HEK293 (cell line): ENCODE data around the gene HDDC2.

Experiments
- CTCF ChIA-PET: fragments of 350-600 bp; formaldehyde crosslinking; extraction: SDS; loops from one replicate; lab custom pipeline; 2021; ENCODE audit warnings: antibody characterized with exemption; lab: Yijun Ruan, JAX
- POLR2A ChIA-PET: fragments of 300-600 bp; formaldehyde crosslinking; extraction: SDS; loops from one replicate; lab custom pipeline; 2020; ENCODE audit warnings: antibody characterized with exemption, inconsistent platforms; lab: Yijun Ruan, JAX
- H3K27ac ChIP-seq: fragments of 200-500 bp; sonication (Bioruptor generic); 2 replicates; pipeline ENCODE4 v1.5.1; 2014; ENCODE audit warnings: low read depth, low read length, control low read depth, inconsistent platforms; ENCODE audit errors: extremely low read depth
- H3K36me3 ChIP-seq, 2 experiments: fragments of 200-500 bp in 1 of 2; sonication (Bioruptor generic) in 1 of 2; 1 replicate in 1 of 2; 2 replicates in 1 of 2; pipeline ENCODE4 v1.5.1; 2014 to 2017; ENCODE audit warnings: inconsistent platforms in 2 of 2, low read length in 2 of 2; ENCODE audit not compliant: control insufficient read depth in 2 of 2, insufficient read depth in 1 of 2
- H3K4me1 ChIP-seq: fragments of 200-500 bp; sonication (Bioruptor generic); 2 replicates; pipeline ENCODE4 v1.5.1; 2014; ENCODE audit warnings: mild to moderate bottlenecking, low read length, inconsistent platforms; ENCODE audit not compliant: control insufficient read depth, insufficient read depth
- H3K4me3 ChIP-seq: 2 replicates; pipeline ENCODE4 v1.5.1; 2011; ENCODE audit warnings: low read depth, mild to moderate bottlenecking, control low read depth, low read length, moderate library complexity
- H3K9me3 ChIP-seq: fragments of 200-500 bp; sonication (Bioruptor generic); 2 replicates; pipeline ENCODE4 v1.5.1; 2014; ENCODE audit warnings: low read depth, low read length, inconsistent platforms; ENCODE audit not compliant: control insufficient read depth, insufficient read depth
- HOXC10 ChIP-seq: sonication (generic); formaldehyde crosslinking; IDR thresholded peaks from 2 replicates; pipeline ENCODE4 v1.8.1; 2023; ENCODE audit warnings: mild to moderate bottlenecking, missing genetic modification reagents
- MEIS1 ChIP-seq: sonication (generic); formaldehyde crosslinking; IDR thresholded peaks from 2 replicates; pipeline ENCODE4 v1.8.1; 2022; ENCODE audit warnings: missing genetic modification reagents, mild to moderate bottlenecking, borderline replicate concordance
- SCRT1 ChIP-seq: fragments of 450-650 bp; formaldehyde crosslinking; IDR thresholded peaks from 2 replicates; pipeline ENCODE4 v1.5.1; 2016; ENCODE audit warnings: missing biosample characterization, missing genetic modification characterization, borderline replicate concordance
- TRIM28 ChIP-seq: IDR thresholded peaks from 2 replicates; pipeline ENCODE4 v1.6.1; 2011; ENCODE audit warnings: low read length, control low read depth, borderline replicate concordance
- YY1 ChIP-seq: fragments of 450-650 bp; formaldehyde crosslinking; IDR thresholded peaks from 2 replicates; pipeline ENCODE4 v1.5.1; 2018; ENCODE audit warnings: missing biosample characterization, missing genetic modification characterization
- ZBTB20 ChIP-seq: fragments of 450-650 bp; formaldehyde crosslinking; IDR thresholded peaks from 2 replicates; pipeline ENCODE4 v1.5.1; 2016; ENCODE audit warnings: missing biosample characterization, missing genetic modification characterization
- ZBTB8A ChIP-seq: fragments of 450-650 bp; formaldehyde crosslinking; IDR thresholded peaks from 2 replicates; pipeline ENCODE4 v1.5.1; 2016; ENCODE audit warnings: missing biosample characterization, missing genetic modification characterization
- ZFP41 ChIP-seq: fragments of 450-650 bp; formaldehyde crosslinking; IDR thresholded peaks from 2 replicates; pipeline ENCODE4 v1.5.1; 2016; ENCODE audit warnings: missing biosample characterization, missing genetic modification characterization, borderline replicate concordance
- ZIC2 ChIP-seq: fragments of 450-650 bp; formaldehyde crosslinking; IDR thresholded peaks from 2 replicates; pipeline ENCODE4 v1.5.1; 2016; ENCODE audit warnings: missing biosample characterization, missing genetic modification characterization
- ZNF248 ChIP-seq: fragments of 450-650 bp; formaldehyde crosslinking; IDR thresholded peaks from 2 replicates; pipeline ENCODE4 v1.5.1; 2017; ENCODE audit warnings: missing biosample characterization, missing genetic modification characterization
- ZNF280D ChIP-seq: fragments of 450-650 bp; formaldehyde crosslinking; IDR thresholded peaks from 2 replicates; pipeline ENCODE4 v1.5.1; 2016; ENCODE audit warnings: missing biosample characterization, missing genetic modification characterization
- ZNF292 ChIP-seq: fragments of 450-650 bp; formaldehyde crosslinking; IDR thresholded peaks from 2 replicates; pipeline ENCODE4 v1.5.1; 2016; ENCODE audit warnings: low read depth, missing biosample characterization, missing genetic modification characterization, borderline replicate concordance
- ZNF335 ChIP-seq: fragments of 450-650 bp; formaldehyde crosslinking; conservative IDR thresholded peaks from 2 replicates; pipeline ENCODE4 v1.5.1; 2016; ENCODE audit warnings: missing biosample characterization, missing genetic modification characterization
- ZNF426 ChIP-seq: fragments of 450-650 bp; formaldehyde crosslinking; IDR thresholded peaks from 2 replicates; pipeline ENCODE4 v1.5.1; 2017; ENCODE audit warnings: missing biosample characterization, missing genetic modification characterization, mild to moderate bottlenecking, inconsistent platforms, moderate library complexity
- ZNF473 ChIP-seq: fragments of 450-650 bp; formaldehyde crosslinking; IDR thresholded peaks from 2 replicates; pipeline ENCODE4 v1.5.1; 2017; ENCODE audit warnings: missing biosample characterization, missing genetic modification characterization
- ZNF501 ChIP-seq: fragments of 450-650 bp; formaldehyde crosslinking; IDR thresholded peaks from 2 replicates; pipeline ENCODE4 v1.5.1; 2016; ENCODE audit warnings: missing biosample characterization, missing genetic modification characterization
- ZNF585B ChIP-seq: fragments of 450-650 bp; formaldehyde crosslinking; IDR thresholded peaks from 2 replicates; pipeline ENCODE4 v1.5.1; 2016; ENCODE audit warnings: missing biosample characterization, missing genetic modification characterization
- ZNF621 ChIP-seq: fragments of 450-650 bp; formaldehyde crosslinking; IDR thresholded peaks from 2 replicates; pipeline ENCODE4 v1.5.1; 2017; ENCODE audit warnings: missing biosample characterization, missing genetic modification characterization
- ZNF626 ChIP-seq: fragments of 450-650 bp; sonication (Bioruptor Pico); formaldehyde crosslinking; IDR thresholded peaks from 2 replicates; pipeline ENCODE4 v1.5.1; 2018; ENCODE audit warnings: missing biosample characterization, missing genetic modification characterization, inconsistent platforms
- ZNF777 ChIP-seq: fragments of 450-650 bp; formaldehyde crosslinking; IDR thresholded peaks from 2 replicates; pipeline ENCODE4 v1.5.1; 2017; ENCODE audit warnings: missing biosample characterization, missing genetic modification characterization, borderline replicate concordance
- TF ChIP-seq, protein P1 (sequence below): fragments of 450-650 bp; formaldehyde crosslinking; IDR thresholded peaks from 2 replicates; pipeline ENCODE4 v1.5.1; 2016; ENCODE audit warnings: missing biosample characterization, missing genetic modification characterization
- TF ChIP-seq, protein P2 (sequence below): fragments of 450-650 bp; formaldehyde crosslinking; IDR thresholded peaks from 2 replicates; pipeline ENCODE4 v1.5.1; 2016; ENCODE audit warnings: missing biosample characterization, missing genetic modification characterization
- TF ChIP-seq, protein P3 (sequence below): fragments of 450-650 bp; formaldehyde crosslinking; IDR thresholded peaks from 2 replicates; pipeline ENCODE4 v1.5.1; 2016; ENCODE audit warnings: missing biosample characterization, missing genetic modification characterization, low read depth

HDDC2 gene

DNA sequence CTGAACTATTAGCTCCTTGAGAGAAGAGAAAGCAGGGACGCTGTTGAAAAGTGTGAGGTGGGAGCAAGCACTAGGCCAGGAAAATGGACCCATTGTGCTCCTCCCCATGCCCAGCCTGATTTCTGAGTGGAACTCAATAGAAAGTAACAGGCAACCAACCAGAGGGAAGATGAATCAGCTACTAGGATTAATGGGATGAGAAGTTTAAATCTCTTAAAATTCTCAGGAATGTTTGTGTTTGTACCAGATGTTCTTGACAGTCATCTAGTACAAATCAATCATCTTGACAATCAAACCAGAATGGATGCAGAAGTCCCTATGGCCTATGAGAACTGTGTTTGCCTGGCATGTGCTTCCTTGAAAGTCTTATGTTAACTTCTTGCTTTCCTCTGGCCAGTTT, 48.9 kb downstream of the HDDC2 start:
- Histone ChIP-seq H3K4me3 (no peak overlapping the region), H3K9me3 (no peaks in the 10 kb centered on the region), H3K36me3 (no peaks in the 10 kb centered on the region), H3K4me1 (0 out of 2 replicates have a peak, but pooled peaks cover 2% of the 10 kb centered on the region), H3K27ac (no peak overlapping the region)
- ChIA-PET POLR2A (no interaction called here), CTCF (no interaction called here)
- no peak for TF ChIP-seq HOXC10 (CRISPR knock-in tag)
- peak; percentile 25; the same call in 1 of the 2 replicates for TF ChIP-seq MEIS1 (CRISPR knock-in tag)

- Histone ChIP-seq H3K36me3 (no peaks in the 10 kb centered on the region), H3K4me3 (no peak overlapping the region), H3K9me3 (no peaks in the 10 kb centered on the region), H3K4me1 (0 out of 2 replicates have a peak, but pooled peaks cover 2% of the 10 kb centered on the region), H3K27ac (no peak overlapping the region)
- ChIA-PET CTCF (interaction anchor here (0.7 to 1.8 kb wide), 3 partner anchors 35 to 241 kb away, joined by 3 to 7 read pairs (median 3); no protein-coding TSS in a partner anchor), POLR2A (no interaction called here)
- TF ChIP-seq YY1 (no peak), ZNF248 (tag by site-specific recombination) (no peak), ZNF777 (tag by site-specific recombination) (no peak), ZIC2 (tag by site-specific recombination) (no peak), ZNF501 (tag by site-specific recombination) (no peak), ZNF585B (no peak), ZNF473 (tag by site-specific recombination) (no peak), ZNF621 (tag by site-specific recombination) (no peak), ZNF426 (tag by site-specific recombination) (no peak), TRIM28 (peak; percentile 36; the same call in 1 of the 2 replicates), ZNF335 (0 out of 2 replicates have a peak, but pooled peaks have one; percentile 27), ZNF280D (no peak), ZNF292 (tag by site-specific recombination) (no peak), ZBTB8A (no peak), ZFP41 (tag by site-specific recombination) (no peak), ZNF626 (no peak), SCRT1 (tag by site-specific recombination) (no peak), ZBTB20 (tag by site-specific recombination) (no peak)
- TF ChIP-seq, protein P1, sequence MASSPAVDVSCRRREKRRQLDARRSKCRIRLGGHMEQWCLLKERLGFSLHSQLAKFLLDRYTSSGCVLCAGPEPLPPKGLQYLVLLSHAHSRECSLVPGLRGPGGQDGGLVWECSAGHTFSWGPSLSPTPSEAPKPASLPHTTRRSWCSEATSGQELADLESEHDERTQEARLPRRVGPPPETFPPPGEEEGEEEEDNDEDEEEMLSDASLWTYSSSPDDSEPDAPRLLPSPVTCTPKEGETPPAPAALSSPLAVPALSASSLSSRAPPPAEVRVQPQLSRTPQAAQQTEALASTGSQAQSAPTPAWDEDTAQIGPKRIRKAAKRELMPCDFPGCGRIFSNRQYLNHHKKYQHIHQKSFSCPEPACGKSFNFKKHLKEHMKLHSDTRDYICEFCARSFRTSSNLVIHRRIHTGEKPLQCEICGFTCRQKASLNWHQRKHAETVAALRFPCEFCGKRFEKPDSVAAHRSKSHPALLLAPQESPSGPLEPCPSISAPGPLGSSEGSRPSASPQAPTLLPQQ (tag by site-specific recombination), result no peak
- TF ChIP-seq, protein P2, sequence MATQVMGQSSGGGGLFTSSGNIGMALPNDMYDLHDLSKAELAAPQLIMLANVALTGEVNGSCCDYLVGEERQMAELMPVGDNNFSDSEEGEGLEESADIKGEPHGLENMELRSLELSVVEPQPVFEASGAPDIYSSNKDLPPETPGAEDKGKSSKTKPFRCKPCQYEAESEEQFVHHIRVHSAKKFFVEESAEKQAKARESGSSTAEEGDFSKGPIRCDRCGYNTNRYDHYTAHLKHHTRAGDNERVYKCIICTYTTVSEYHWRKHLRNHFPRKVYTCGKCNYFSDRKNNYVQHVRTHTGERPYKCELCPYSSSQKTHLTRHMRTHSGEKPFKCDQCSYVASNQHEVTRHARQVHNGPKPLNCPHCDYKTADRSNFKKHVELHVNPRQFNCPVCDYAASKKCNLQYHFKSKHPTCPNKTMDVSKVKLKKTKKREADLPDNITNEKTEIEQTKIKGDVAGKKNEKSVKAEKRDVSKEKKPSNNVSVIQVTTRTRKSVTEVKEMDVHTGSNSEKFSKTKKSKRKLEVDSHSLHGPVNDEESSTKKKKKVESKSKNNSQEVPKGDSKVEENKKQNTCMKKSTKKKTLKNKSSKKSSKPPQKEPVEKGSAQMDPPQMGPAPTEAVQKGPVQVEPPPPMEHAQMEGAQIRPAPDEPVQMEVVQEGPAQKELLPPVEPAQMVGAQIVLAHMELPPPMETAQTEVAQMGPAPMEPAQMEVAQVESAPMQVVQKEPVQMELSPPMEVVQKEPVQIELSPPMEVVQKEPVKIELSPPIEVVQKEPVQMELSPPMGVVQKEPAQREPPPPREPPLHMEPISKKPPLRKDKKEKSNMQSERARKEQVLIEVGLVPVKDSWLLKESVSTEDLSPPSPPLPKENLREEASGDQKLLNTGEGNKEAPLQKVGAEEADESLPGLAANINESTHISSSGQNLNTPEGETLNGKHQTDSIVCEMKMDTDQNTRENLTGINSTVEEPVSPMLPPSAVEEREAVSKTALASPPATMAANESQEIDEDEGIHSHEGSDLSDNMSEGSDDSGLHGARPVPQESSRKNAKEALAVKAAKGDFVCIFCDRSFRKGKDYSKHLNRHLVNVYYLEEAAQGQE (tag by site-specific recombination), result no peak
- TF ChIP-seq, protein P3, sequence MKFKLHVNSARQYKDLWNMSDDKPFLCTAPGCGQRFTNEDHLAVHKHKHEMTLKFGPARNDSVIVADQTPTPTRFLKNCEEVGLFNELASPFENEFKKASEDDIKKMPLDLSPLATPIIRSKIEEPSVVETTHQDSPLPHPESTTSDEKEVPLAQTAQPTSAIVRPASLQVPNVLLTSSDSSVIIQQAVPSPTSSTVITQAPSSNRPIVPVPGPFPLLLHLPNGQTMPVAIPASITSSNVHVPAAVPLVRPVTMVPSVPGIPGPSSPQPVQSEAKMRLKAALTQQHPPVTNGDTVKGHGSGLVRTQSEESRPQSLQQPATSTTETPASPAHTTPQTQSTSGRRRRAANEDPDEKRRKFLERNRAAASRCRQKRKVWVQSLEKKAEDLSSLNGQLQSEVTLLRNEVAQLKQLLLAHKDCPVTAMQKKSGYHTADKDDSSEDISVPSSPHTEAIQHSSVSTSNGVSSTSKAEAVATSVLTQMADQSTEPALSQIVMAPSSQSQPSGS (tag by site-specific recombination), result 0 out of 2 replicates have a peak, but pooled peaks have one; percentile 9
Measured at GRCh38 chr6:125251516-125252220, 50.1 kb downstream of the HDDC2 start.
